NT2/D1 (cell line): Measurements from ENCODE around the gene TBX1.
"Not testable (repeated sequence)": the region's sequence is repeated elsewhere in the genome, so short reads cannot be mapped to it uniquely, and the experiment has no call there.

Experiments used
- DNase-seq: peaks from one replicate; pipeline ENCODE4 v3.0.0-alpha.2; 2011; ENCODE audit warnings: low read depth, low spot score
- H3K27me3 ChIP-seq: 2 replicates; pipeline ENCODE4 v1.6.0; 2011; ENCODE audit warnings: mild to moderate bottlenecking; ENCODE audit not compliant: insufficient read length, insufficient read depth
- H3K36me3 ChIP-seq: 2 replicates; pipeline ENCODE4 v1.6.1; 2011; ENCODE audit warnings: mild to moderate bottlenecking, low read length, mixed read lengths; ENCODE audit not compliant: insufficient read depth, insufficient read length
- H3K4me1 ChIP-seq: 2 replicates; pipeline ENCODE4 v1.5.1; 2011; ENCODE audit not compliant: insufficient read depth, insufficient read length
- H3K4me3 ChIP-seq: 2 replicates; pipeline ENCODE4 v1.5.1; 2011; ENCODE audit warnings: low read depth; ENCODE audit not compliant: insufficient read length
- H3K9ac ChIP-seq: 2 replicates; pipeline ENCODE4 v1.6.0; 2011; ENCODE audit warnings: low read depth; ENCODE audit not compliant: insufficient read length
- H3K9me3 ChIP-seq: 2 replicates; pipeline ENCODE4 v1.5.1; 2011; ENCODE audit warnings: mild to moderate bottlenecking, low read length; ENCODE audit not compliant: insufficient read depth
- SUZ12 ChIP-seq: IDR thresholded peaks from 2 replicates; pipeline ENCODE4 v1.6.1; 2011; ENCODE audit not compliant: insufficient read length, insufficient read depth; ENCODE audit errors: extremely low read depth
- YY1 ChIP-seq: IDR thresholded peaks from 2 replicates; pipeline ENCODE4 v1.6.1; 2011; ENCODE audit not compliant: insufficient read length, insufficient read depth
- ZNF274 ChIP-seq: IDR thresholded peaks from 2 replicates; pipeline ENCODE4 v1.6.1; 2011; ENCODE audit warnings: mild to moderate bottlenecking, low read depth, low read length

The TBX1 gene

DNA sequence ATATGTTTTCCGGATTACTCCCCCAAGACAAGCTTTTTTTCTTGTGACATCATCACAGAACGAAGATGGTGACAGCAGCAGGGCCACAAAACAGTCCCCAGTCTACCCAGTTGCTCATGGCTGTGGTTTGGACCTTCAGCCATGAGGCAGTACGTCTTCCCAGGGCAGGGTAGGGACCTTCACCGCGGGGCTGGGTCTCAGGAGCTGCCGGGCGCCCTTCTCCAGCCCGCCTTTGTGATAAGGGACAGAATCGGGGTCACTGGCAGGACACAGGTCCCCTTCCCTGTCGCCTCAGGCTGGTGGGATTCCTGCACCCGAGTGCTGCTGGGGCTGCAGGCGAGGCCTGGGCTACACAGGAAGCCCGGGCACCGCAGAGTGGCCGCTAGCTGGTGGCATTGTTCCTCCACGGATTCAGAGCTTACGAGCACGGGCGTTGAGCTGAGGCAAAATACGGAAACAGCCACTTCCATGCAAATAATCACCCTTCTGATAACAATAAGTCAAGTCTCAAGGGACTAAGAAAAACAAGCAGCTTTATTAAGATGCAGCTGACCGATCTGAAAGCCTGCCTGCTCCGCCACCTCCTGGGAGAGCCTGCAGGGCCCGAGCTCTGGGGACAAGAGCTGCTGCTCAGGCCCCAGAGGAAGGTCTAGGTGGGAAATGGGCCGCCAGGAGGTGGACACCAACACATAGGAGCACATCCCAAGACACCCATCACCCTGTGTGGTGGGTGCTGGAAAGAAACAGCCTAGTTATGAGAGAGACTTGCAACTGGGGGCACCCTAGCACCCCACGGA, 12.3 kb downstream of the TBX1 start:
- Histone ChIP-seq H3K9ac (no peak overlapping the region), H3K4me3 (no peak overlapping the region), H3K4me1 (peaks cover 3% of the 10 kb centered on the region), H3K36me3 (no peaks in the 10 kb centered on the region), H3K27me3 (peaks cover 13% of the 10 kb centered on the region), H3K9me3 (no peaks in the 10 kb centered on the region)
- TF ChIP-seq SUZ12: no peak
- TF ChIP-seq ZNF274: no peak
- TF ChIP-seq YY1: no peak
- DNase-seq: no peak

DNA sequence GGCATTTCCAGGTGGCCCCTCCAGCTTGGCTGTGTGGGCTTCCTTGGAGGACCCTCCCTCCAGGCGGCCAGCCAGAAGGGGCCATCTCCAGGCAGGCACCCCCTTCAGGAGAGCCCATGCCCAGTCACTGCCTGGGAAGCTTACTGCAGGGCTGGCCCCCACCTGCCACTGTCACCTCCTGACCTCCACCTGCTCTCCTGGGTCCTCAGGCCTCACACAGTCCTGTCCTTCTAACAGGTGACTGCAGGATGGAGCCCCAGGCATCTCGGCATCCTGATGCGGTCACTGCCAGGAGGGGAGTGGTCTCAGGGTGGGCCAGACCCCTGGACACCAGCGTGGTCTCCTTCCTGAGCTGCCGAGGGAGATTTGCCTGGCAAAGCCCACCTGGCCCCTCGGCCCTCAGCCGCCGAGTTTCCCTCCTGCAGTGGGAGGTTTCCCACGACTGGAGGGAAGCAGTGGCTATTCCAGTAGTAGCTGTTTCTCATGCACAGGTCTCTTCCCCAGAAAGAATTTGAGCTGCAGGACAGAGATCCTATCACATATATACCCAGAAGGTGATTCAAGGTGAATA, 13.0 kb downstream of the TBX1 start:
- DNase-seq: no peak
- H3K4me3 ChIP-seq: no peak overlapping the region
- no peak overlapping the region for H3K9ac ChIP-seq
- H3K27me3 ChIP-seq: peaks cover 6% of the 10 kb centered on the region
- TF ChIP-seq YY1 (no peak), ZNF274 (no peak), SUZ12 (no peak)
- no peaks in the 10 kb centered on the region for H3K9me3 ChIP-seq
- no peaks in the 10 kb centered on the region for H3K36me3 ChIP-seq
- no peaks in the 10 kb centered on the region for H3K4me1 ChIP-seq

DNA sequence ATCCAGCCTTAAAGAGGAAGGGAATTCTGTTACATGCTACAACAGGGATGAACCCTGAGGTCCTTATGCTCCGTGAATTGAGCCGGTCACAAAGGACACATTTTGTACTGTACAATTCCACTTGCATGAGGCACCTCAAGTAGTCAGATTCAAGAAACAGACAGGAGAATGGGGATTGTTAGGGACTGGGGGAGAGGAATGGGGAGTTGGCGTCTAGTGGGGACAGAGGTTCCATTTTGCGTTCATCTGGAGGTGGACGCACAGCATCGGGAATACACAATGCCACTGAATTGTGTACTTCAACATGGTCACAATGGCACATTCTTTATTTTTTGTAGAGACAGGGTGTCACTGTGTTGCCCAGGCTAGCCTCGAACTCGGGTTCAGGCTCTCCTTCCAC, 14.1 kb downstream of the TBX1 start:
- Histone ChIP-seq H3K9me3 (no peaks in the 10 kb centered on the region), H3K36me3 (no peaks in the 10 kb centered on the region), H3K4me3 (no peak overlapping the region), H3K9ac (no peak overlapping the region), H3K4me1 (no peaks in the 10 kb centered on the region), H3K27me3 (peaks cover 3% of the 10 kb centered on the region)
- TF ChIP-seq ZNF274: no peak
- TF ChIP-seq SUZ12: no peak
- TF ChIP-seq YY1: no peak
- no peak for DNase-seq

DNA sequence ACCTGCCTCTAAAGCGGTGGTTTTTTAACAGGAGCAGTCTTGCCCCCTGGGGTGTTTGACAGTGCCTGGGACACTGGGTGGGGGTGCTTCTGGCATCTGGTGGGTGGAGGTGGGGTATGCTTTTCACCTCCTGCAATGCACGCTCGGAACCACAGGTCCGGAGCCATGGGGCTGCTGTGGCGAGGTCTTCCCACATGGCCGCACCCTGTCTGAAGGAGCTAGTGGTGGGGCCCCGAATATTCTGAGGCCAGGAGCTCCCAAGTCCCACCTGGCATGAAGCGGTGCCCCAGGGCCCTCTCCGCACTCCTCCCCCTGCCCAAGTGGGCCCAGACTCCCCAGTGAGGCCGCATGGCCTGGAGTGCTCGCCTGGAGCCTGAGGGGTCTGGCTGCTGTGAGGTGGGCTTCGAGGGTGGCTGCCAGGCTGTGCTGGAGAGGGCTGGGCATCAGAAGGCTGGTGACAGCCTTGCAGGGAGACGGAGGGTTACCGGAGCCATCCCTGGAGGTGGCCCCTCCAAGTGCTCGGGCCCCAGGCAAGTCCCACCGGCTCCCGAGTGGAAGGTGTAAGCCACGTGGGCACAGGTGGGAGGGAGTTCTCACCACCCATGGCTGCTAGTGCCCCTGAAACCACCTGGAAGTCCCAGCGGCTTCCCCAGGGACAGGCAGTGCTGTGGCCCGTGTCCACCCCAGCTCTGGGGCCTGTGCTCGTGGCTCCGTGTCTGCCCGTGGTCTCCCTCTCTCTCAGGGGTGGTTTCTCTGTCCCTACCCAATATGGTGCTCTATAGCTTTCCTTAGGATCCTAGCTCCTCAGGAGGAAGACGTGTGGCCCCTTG, 15.1 kb downstream of the TBX1 start:
- no peak for DNase-seq
- Histone ChIP-seq H3K9ac (no peak overlapping the region), H3K4me3 (no peak overlapping the region), H3K27me3 (no peaks in the 10 kb centered on the region), H3K4me1 (no peaks in the 10 kb centered on the region), H3K36me3 (no peaks in the 10 kb centered on the region), H3K9me3 (no peaks in the 10 kb centered on the region)
- no peak for TF ChIP-seq ZNF274
- no peak for TF ChIP-seq SUZ12
- no peak for TF ChIP-seq YY1

DNA sequence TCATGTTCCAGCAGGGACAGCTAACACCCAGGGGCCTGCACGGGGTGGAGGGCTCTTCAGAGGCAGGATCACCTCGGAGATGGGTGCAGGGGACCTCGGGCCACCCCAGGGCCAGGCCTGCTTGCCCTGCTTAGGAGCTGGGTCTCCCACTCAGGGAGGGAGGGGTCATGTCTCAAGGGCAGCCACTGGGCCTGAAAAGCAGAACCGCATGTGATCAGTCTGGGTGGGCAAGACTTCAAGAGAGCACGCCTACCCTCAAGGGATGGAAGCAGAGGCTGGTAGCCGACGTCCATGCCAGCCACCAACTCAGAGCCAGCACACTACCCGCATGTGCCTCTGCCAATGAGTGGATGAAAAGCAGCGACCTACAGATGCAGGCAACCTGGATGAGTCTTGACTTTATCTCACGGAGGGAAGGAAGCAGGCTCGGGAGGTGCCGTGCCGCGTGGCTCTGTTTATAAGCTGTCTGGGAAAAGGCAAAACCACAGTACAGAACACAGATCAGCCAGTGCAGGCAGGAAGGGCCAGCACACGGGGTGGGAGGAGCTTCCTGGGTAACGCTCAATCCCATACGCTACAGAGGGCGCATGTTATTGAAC, 16.0 kb downstream of the TBX1 start:
- TF ChIP-seq ZNF274 (no peak), YY1 (no peak), SUZ12 (no peak)
- Histone ChIP-seq H3K36me3 (no peaks in the 10 kb centered on the region), H3K4me1 (no peaks in the 10 kb centered on the region), H3K9ac (no peak overlapping the region), H3K4me3 (no peak overlapping the region), H3K27me3 (no peaks in the 10 kb centered on the region), H3K9me3 (no peaks in the 10 kb centered on the region)
- DNase-seq: no peak

DNA sequence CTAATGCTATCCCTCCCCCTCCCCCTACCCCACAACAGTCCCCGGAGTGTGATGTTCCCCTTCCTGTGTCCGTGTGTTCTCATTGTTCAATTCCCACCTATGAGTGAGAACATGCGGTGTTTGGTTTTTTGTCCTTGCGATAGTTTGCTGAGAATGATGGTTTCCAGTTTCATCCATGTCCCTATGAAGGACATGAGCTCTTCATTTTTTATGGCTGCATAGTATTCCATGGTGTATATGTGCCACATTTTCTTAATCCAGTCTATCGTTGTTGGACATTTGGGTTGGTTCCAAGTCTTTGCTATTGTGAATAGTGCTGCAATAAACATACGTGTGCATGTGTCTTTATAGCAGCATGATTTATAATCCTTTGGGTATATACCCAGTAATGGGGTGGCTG, 16.6 kb downstream of the TBX1 start:
- H3K36me3 ChIP-seq, H3K9me3 ChIP-seq, H3K4me3 ChIP-seq, DNase-seq, H3K4me1 ChIP-seq, H3K27me3 ChIP-seq, H3K9ac ChIP-seq: not testable (repeated sequence)

DNA sequence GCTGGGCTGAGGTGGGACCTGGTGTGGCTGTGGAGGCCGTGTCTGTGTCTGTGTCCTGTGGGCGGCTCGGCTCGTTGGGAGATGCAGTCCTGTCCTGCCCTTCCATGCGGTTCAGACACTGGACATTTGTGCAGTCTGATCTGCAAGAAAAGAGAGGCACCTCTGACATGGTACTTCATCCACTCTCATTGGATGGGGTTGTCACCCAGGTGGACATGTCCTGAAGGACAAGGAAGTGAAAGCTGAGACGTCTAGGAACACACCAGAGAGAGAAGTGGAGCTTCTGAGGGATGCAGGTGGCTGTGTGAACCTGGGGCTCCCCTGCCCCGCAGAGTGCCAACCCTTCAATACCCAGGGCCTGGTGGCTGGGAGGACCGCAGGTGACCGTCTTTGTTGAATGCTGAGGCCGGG, 18.4 kb downstream of the TBX1 start:
- Histone ChIP-seq H3K36me3 (peaks cover 5% of the 10 kb centered on the region), H3K4me3 (no peak overlapping the region), H3K9ac (no peak overlapping the region), H3K4me1 (no peaks in the 10 kb centered on the region), H3K27me3 (no peaks in the 10 kb centered on the region), H3K9me3 (no peaks in the 10 kb centered on the region)
- TF ChIP-seq SUZ12 (no peak), ZNF274 (no peak), YY1 (no peak)
- no peak for DNase-seq
